NT2/D1 (cell line): ENCODE results near the gene METTL16.
"Not testable (repeated sequence)": the region's sequence is repeated elsewhere in the genome, so short reads cannot be mapped to it uniquely, and the experiment has no call there.

Experiments
- DNase-seq: peaks from one replicate; pipeline ENCODE4 v3.0.0-alpha.2; 2011; ENCODE audit warnings: low read depth, low spot score
- H3K27me3 ChIP-seq: 2 replicates; pipeline ENCODE4 v1.6.0; 2011; ENCODE audit warnings: mild to moderate bottlenecking; ENCODE audit not compliant: insufficient read length, insufficient read depth
- H3K36me3 ChIP-seq: 2 replicates; pipeline ENCODE4 v1.6.1; 2011; ENCODE audit warnings: mild to moderate bottlenecking, low read length, mixed read lengths; ENCODE audit not compliant: insufficient read depth, insufficient read length
- H3K4me1 ChIP-seq: 2 replicates; pipeline ENCODE4 v1.5.1; 2011; ENCODE audit not compliant: insufficient read depth, insufficient read length
- H3K4me3 ChIP-seq: 2 replicates; pipeline ENCODE4 v1.5.1; 2011; ENCODE audit warnings: low read depth; ENCODE audit not compliant: insufficient read length
- H3K9ac ChIP-seq: 2 replicates; pipeline ENCODE4 v1.6.0; 2011; ENCODE audit warnings: low read depth; ENCODE audit not compliant: insufficient read length
- H3K9me3 ChIP-seq: 2 replicates; pipeline ENCODE4 v1.5.1; 2011; ENCODE audit warnings: mild to moderate bottlenecking, low read length; ENCODE audit not compliant: insufficient read depth
- SUZ12 ChIP-seq: IDR thresholded peaks from 2 replicates; pipeline ENCODE4 v1.6.1; 2011; ENCODE audit not compliant: insufficient read length, insufficient read depth; ENCODE audit errors: extremely low read depth
- YY1 ChIP-seq: IDR thresholded peaks from 2 replicates; pipeline ENCODE4 v1.6.1; 2011; ENCODE audit not compliant: insufficient read length, insufficient read depth
- ZNF274 ChIP-seq: IDR thresholded peaks from 2 replicates; pipeline ENCODE4 v1.6.1; 2011; ENCODE audit warnings: mild to moderate bottlenecking, low read depth, low read length

The METTL16 gene

GRCh38 chr17:2545393-2545792 is 33.7 kb upstream of the METTL16 start:
- Histone ChIP-seq H3K9me3 (no peaks in the 10 kb centered on the region), H3K4me3 (no peak overlapping the region), H3K36me3 (no peaks in the 10 kb centered on the region), H3K9ac (no peak overlapping the region), H3K27me3 (no peaks in the 10 kb centered on the region), H3K4me1 (peaks cover 3% of the 10 kb centered on the region)
- TF ChIP-seq ZNF274, result no peak
- TF ChIP-seq YY1, result no peak
- DNase-seq, result no peak

GRCh38 chr17:2542456-2542855 is 30.8 kb upstream of the METTL16 start:
- Histone ChIP-seq H3K27me3 (no peaks in the 10 kb centered on the region), H3K4me1 (no peaks in the 10 kb centered on the region), H3K4me3 (no peak overlapping the region), H3K9me3 (no peaks in the 10 kb centered on the region), H3K36me3 (no peaks in the 10 kb centered on the region), H3K9ac (no peak overlapping the region)
- DNase-seq, result no peak
- TF ChIP-seq SUZ12 (no peak), ZNF274 (no peak), YY1 (no peak)

GRCh38 chr17:2542056-2542455 is 30.4 kb upstream of the METTL16 start:
- Histone ChIP-seq H3K4me3 (no peak overlapping the region), H3K36me3 (no peaks in the 10 kb centered on the region), H3K4me1 (no peaks in the 10 kb centered on the region), H3K9ac (no peak overlapping the region), H3K9me3 (no peaks in the 10 kb centered on the region), H3K27me3 (no peaks in the 10 kb centered on the region)
- TF ChIP-seq YY1, result no peak
- no peak for TF ChIP-seq ZNF274
- TF ChIP-seq SUZ12, result no peak
- no peak for DNase-seq

GRCh38 chr17:2537579-2537978 is 25.9 kb upstream of the METTL16 start:
- H3K4me3 ChIP-seq, H3K9me3 ChIP-seq, DNase-seq, H3K9ac ChIP-seq, H3K4me1 ChIP-seq, H3K27me3 ChIP-seq, H3K36me3 ChIP-seq: not testable (repeated sequence)

- H3K9ac ChIP-seq, result no peak overlapping the region
- no peak for TF ChIP-seq YY1
- no peak for TF ChIP-seq ZNF274
- TF ChIP-seq SUZ12, result no peak
- H3K36me3 ChIP-seq, result no peaks in the 10 kb centered on the region
- no peak overlapping the region for H3K4me3 ChIP-seq
- no peaks in the 10 kb centered on the region; the same call in 1 of the 2 replicates for H3K9me3 ChIP-seq
- no peaks in the 10 kb centered on the region for H3K4me1 ChIP-seq
- DNase-seq, result no peak
- H3K27me3 ChIP-seq, result no peaks in the 10 kb centered on the region
Observed at GRCh38 chr17:2532146-2532720, 20.5 kb upstream of the METTL16 start.

GRCh38 chr17:2531243-2531954 is 19.7 kb upstream of the METTL16 start:
- H3K4me3 ChIP-seq, H3K36me3 ChIP-seq, H3K27me3 ChIP-seq, H3K4me1 ChIP-seq, H3K9me3 ChIP-seq, H3K9ac ChIP-seq, DNase-seq: not testable (repeated sequence)

- H3K9ac ChIP-seq, H3K4me3 ChIP-seq, H3K9me3 ChIP-seq, H3K36me3 ChIP-seq, H3K4me1 ChIP-seq, H3K27me3 ChIP-seq, DNase-seq: not testable (repeated sequence)
Observed at GRCh38 chr17:2521775-2522410, 10.2 kb upstream of the METTL16 start.
